Lower leg skin (tissue), 3 donors: ENCODE results near the gene COL24A1.

Source experiments
- CTCF ChIP-seq, 3 donors: fragments of 450-650 bp; IDR thresholded peaks; one replicate each; pipeline ENCODE4 v1.5.1; 2016; ENCODE audit warnings: antibody characterized with exemption in 3 of 3, mild to moderate bottlenecking in 3 of 3, moderate library complexity in 2 of 3
- POLR2A ChIP-seq, 2 donors: fragments of 450-650 bp; IDR thresholded peaks; one replicate each; pipeline ENCODE4 v1.6.1; 2016 to 2017; ENCODE audit warnings: antibody characterized with exemption in 2 of 2, mild to moderate bottlenecking in 1 of 2, moderate library complexity in 1 of 2

GRCh38 chr1:85857991-85858390 is 298.6 kb downstream of the COL24A1 start:
- TF ChIP-seq CTCF (IDR thresholded peaks at IDR 0.05) (no peak), POLR2A (IDR thresholded peaks at IDR 0.05) (no peak)
